TTC549 (cell line): ENCODE results near the gene TBC1D9.

Experiments used
- FAIRE-seq: peaks from 2 replicates; lab custom pipeline; 2012; peaks lifted over from hg19 to GRCh38; lab: Jason Lieb, UNC

Gene TBC1D9

DNA sequence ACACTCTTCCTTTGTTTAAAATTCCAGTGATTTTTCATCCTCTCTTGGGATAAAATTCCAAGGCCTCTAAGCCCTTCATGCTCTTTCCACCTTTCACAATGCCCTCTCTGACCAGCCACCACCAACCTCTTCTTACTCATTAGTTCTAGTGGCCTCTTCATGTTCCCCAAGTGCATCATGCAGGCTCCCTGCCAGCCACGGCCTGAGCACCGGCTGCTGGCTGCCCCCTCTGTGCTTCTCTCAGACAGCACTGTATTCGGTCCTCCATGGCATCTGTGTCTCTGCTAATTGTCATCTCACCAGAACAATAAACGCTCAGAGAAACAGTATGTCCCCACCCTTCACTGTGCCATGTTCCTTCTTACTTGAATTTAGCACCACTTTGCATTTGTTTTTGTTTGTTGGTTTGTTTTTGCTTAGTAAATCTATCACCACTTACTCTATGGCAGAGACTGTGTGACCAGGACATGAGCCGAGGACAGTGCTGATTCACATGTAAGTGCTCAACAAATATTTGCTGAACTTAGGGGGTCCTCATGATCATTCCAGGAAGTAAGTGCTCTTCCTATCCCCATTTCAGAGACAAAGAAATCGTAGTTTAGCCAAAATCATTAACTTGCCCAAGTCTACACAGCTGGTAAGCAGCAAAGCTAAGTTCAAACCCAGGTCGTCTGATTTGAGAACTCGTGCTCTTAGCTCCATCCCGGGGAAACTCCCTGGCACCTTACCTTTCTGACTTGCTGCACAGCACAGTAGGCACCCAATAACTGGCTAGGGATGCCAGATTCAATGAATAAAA, 110.4 kb downstream of the TBC1D9 start:
- FAIRE-seq = no peak

DNA sequence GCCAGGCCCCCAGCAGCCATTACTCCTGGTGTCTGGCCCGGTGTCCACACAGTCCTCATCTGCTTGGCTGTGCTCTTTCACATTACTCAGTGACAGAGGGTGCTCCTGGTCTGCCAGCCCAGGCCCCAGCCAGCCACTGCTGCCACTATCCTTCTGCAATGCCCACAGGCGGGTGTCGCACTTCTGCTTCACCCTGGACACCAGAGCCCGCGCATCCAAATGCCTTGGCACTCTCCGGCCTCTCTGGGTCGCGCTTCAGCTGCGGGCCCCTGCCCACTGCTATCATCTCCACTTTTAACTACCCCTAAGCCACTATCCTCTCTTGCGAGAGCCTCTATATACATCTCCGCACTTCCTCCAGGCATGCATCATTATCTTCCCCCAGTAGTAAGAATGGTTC, 111.0 kb downstream of the TBC1D9 start:
- FAIRE-seq = no peak

DNA sequence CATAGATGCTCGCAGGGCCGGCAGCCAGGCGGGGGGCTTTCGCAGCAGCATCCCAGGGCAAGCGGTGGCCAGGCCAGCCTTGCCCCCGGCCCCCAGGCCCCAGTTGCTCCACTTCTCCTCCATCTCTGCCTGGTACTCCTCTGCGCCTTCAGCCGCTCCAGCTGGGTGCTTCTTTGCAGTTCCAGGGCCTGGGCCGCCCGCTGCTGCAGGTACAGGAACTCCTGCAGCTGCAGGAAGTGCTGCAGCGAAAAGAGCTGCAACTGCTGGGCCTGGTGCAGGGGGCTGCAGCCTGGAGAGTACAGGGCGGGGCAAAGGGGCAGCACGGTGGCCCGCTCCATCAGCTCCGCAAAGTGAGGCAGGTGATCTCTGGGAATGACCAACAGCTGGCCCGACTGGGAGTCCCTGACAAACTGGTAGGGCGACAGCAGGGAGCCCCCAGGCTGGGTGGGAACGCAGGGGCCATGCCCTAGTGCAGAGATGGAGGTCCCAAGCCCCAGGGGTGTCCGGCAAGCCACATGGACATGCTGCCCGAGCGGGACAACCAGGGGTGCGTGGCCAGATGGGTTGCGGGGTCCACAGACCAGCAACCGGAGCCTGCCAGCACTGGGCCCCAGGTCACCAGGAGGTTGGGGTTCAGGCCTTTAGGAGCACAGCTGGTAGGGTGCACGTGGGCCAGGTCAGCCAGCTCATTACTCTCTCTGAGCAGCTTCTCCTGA, 111.6 kb downstream of the TBC1D9 start:
- FAIRE-seq = no peak

DNA sequence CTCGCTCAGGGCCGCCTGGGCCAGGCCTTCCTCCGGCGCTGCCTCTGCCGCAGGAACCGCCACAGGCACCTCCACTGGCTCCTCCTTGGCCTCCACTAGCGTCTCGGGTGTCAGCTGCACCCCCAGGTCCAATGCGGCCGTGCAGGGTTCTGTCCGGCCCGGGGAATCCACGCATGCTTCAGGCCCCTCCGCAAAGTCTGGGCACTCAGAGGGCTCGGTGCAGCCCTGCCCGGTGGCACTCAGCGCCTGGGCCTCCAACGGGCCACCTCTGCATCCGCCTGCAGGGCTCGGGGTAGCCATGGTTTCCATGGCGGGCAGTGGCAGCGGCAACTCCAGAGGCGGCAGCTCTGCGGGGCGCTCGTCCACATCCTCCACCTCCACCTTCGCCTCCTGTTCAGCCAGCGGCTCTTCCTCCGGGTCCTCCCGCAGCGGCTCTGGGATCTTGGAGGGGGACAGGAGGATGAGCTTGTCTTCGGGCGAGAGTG, 112.6 kb downstream of the TBC1D9 start:
- FAIRE-seq = no peak

DNA sequence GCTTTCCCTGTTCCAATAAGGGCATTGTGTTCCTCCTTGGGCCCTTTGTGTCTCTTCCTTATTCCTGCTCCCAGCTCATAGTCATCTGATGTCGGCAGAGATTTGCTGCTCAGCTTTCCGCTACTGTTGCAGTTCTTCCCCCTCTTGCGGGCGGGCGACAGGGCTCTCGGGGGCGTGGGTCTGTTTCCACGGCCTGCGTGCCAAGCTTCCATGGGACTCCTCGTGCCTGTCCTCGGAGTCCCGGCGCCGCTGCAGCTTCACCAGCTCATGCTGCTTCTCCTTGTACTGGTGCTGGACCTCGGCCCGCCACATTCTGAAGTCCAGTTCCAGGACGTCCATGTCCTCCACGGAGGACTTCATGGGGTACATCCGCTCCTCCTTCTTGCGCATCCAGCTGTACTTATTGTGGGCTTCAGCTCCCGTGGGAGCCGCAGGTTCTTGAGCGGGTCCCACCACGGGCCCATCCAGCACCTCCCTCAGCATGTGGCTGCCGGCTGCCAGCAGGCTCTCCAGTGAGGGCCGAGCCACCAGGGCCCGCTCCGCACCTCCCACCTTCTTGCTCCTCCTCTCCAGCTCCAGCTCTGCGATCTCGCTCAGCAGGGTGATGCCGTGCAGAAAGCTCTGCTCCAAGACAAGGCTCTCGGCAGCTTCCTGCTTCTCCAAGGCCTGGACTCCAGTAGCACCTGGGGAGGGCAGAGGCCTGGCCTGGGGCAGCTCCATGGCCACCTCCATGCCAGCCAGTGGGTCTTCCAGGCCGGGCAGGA, 113.3 kb downstream of the TBC1D9 start:
- FAIRE-seq = no peak

DNA sequence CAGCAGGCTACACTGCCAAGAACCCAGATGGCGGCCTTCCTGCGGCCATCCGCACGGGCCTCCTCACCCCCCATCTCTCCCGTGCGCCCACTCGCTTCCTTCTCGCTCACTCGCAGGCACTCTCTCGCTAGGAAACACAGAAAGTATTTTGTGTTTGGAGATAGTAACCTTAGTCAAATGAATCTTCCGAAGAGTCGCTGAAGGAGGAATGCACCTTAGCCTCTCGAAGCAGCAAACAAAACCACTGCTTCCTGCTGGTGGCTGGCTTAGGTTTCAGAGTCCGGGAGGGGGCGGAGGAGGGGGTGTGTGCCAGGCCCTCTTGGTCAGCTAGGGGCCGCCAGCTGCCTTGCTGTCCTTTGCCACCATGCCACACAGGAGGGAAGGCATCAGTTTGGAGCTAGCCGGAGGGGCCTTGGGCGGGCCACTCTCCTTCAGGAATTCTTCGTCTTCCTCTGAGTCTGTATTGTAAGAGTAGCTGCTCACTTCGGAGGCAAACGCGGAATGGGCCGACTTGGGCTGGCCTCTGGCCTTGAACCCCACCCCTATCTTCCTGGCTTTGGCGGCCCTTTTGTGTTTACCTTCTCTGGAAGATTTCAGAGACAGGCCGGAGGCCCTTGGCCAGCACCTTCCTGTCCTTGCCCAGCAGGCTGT, 114.3 kb downstream of the TBC1D9 start:
- FAIRE-seq = no peak

DNA sequence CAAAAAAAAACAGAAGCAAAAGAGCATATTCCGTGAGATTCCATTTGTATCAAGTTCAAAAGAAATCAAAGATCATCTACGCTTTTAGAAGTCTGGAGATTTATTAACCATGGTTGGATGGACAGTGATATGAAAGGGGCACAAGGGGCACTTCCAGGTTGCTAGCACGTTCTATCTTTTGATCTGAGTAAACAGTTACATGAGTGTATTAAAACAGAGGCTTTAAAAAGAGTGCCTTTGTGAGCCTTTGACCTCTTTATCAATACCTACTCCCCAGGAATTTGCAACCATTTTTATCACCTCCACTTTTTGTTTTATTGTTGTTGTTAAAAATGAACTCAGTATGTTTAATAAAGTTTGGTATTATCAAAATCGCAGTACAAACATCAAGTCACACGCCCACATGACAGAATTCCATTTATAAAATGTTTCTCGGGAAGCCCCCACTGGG, 115.1 kb downstream of the TBC1D9 start:
- no peak for FAIRE-seq

DNA sequence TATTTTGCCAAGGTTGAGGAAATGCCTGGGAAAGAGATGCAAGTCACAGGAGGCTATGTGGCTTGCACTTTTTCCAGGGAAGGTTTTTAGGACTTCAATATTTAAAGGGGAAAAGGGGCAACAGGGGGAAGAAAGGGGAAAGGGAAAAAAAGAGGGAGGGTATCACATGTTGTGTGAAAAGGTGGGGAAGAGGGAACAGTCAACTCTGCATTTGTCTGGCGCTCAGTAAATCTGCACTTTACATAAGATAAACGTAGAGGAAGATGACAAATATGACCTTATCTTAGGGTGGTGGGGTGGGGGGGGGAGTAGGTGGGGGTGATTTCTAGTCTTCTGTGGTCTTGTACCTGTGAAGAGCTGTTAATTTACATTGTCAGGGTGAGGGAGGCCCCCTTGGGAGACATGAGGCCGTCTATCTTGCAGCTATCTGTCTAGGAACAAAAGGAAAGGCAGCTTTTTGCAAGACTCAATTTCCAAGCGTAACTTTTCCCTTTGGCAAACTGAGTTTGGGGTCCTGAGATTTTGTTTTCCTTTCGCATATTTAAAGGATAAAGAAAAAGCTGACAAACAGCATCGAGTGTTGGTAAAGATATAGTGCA, 115.9 kb downstream of the TBC1D9 start:
- FAIRE-seq = no peak

DNA sequence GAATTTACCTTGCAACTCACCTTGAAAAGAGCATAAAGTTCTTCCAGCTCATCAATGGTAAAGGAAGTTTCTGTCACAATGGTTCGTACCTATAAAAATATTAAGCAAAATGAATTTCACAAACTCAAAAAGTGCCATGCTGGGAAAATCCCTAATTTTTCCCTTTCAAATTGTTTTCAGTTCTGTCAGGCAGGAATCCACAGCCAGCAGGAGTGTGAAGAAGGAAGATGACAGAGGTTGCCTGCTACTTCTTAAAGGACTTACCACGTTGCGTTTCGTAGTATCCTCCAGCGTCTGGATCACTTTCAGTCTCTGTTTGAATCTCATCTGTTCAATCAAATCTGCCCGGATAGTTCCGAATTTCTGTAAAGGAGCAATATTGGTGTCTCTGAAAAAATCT, 117.1 kb downstream of the TBC1D9 start:
- no peak for FAIRE-seq

DNA sequence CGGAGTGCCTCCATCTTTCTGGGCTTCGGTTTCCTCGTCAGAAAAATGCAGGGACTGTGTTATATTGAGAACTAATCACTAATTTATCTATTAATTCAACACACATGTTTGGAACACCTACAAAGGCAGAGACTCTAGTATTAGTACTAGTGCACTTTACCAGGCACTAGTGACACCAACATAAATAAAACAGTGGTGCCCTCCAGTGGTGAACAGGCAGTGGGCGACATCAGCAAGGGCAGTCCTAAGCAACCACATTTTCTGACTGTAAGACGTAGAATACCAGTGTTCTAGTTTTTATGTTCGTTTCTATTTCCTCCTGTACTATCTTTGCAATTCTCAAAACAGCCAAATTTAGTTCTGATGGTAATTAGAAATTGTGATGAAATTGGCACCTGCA, 118.3 kb downstream of the TBC1D9 start:
- FAIRE-seq = peak; percentile 42

DNA sequence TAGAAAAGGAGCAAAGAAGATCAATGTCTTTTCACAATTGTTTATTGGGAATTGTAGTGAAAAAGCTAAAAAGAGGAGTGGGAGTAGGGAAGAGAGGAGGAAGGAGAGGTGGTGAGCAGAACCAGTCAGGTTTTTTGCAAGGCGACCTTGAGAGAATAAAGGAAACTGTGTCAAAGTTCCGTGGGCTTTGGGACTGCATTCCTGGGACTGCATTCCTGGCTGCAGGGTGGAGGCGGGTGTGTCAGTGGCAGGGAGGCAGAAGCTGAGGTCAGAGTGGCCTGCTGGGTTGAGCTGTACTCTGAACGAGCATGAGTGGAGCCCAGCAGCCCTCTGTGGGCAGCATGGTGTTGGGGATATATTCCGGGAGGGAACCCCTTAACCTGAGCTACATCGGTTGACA, 120.6 kb downstream of the TBC1D9 start:
- FAIRE-seq = no peak

DNA sequence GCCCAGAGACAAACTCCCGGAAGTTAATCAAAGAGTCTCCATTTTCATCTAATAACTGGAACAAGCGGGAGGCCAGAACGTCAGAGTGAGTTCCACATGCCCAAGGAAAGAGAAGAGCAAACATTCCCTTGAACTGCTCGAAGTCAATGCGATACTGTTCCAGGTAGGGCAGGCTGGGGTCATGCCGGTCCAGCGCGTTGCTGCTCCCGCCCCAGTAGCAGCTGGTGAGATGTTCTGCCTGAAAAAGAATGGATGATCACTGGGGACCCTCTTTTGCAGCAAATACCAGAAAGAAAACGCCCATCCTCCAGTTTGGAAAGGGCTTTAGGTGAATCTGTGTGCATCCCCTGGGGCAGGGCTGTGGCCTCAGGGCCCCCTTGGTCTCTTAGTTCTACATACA, 122.2 kb downstream of the TBC1D9 start:
- no peak for FAIRE-seq

DNA sequence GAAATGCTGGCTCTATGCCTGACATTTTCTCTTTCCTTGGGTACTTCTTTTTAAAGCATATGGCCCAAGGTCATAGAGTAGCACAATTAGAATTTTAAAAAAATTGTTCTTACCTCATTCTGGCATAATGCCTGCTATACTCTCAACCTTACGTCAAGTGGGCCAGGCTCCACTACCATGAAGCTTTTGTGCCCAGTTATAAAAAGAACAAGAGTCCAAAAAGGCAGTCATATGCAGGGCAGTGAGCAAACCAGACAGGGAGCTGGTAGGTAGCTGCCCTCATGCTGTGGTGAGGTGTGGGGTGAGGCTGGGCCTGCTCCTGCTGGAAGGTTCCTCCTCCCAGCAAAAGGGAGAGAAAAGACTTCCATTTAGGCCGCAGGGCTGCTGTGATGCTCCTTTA, 123.1 kb downstream of the TBC1D9 start:
- FAIRE-seq = no peak

DNA sequence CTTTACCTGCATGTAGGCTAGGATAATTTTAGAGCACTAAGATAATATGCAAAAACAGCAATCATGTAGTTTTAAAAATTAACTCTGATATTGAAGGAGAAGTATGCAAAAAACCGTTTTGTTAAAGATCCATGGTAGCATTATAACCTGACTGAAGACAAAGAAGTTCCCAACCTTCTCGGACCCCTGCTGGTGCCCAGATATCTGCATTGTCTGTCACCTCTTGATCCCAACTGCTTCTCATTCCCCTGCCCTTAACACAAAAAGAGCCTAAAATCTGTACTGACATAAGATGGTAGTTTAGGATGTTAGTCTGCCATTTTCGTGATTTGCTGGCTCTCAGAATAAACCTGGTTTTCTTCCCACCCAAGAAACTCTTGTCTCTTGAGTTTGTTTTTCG, 125.9 kb downstream of the TBC1D9 start:
- FAIRE-seq = no peak

DNA sequence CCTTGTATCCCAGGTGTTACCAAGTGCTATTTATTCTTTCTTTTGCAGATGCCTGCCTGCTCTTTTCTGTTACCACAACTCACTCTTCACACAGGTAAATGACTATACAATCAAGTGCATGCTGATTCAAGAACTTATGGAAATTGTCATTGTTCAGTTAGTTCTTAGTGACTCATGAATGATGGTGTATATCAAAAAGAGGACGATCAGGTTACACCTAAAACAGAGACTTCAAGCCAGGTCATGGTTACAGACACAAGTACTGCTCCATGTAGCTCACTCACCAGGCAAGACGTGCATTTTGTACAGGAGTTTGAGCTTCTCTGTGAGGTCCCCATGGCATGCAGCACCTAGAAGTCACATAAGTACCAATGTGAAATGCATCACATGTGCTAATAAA, 128.2 kb downstream of the TBC1D9 start:
- no peak for FAIRE-seq

DNA sequence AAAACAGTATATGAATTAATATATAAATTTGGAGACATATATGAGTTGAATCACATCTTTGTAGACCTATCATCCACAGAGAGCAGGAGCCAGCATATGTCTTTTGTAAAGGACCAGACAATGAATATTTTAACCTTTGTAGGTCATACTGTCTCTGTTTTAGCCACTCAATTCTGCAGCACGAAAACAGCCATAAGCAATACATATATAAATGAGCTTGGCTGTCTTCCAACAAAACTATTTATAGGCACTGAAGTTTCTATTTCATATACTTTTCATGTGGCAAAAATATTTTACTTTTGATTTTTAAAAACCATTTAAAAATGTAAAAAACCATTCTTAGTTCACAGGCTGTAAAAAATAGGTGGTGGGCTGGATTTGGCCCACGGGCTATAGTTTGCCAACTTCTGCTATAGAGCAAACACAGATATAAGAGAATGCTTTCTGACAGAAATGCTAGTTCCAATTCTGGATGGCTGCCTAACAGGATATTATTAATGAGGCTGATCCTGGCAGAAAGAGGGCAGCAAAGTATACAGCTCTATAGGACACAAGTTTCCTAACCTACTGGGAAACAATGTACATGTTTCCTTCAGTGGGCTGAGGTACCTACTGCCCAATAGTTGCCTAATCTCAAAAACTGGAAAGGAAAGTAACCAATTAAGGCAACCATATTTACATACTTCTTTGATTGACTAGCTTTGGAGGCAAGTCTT, 129.4 kb downstream of the TBC1D9 start:
- no peak for FAIRE-seq

DNA sequence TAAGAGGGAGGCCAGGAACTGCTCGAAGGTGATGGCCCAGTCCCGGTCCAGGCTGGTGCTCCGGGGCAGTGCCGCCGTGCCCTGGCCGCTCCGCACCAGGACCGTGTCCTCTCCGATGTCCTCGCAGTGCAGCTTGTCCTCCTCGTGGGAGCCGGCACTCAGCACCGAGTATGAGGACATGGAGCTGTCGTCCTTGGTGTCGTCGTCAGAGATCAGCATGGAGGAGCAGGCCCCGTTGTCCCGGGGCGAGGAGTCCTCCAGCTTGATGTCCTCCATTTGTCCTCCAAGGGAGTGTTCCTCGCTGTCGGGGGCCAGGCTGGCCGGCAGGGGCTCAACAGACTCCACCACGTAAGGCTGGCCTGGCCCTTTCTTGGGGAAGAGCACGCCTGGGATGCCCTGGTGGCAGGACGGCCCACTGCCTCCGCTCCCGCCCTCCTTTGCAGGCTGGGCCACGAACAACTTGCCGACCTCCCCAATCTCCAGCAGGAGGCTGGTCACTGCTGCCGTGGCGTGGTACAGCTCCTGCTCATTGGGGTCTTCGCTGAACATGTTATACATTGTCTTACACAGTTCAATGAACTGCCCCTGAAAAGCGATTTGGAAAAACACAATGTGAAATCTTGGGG, 133.7 kb downstream of the TBC1D9 start:
- no peak for FAIRE-seq

DNA sequence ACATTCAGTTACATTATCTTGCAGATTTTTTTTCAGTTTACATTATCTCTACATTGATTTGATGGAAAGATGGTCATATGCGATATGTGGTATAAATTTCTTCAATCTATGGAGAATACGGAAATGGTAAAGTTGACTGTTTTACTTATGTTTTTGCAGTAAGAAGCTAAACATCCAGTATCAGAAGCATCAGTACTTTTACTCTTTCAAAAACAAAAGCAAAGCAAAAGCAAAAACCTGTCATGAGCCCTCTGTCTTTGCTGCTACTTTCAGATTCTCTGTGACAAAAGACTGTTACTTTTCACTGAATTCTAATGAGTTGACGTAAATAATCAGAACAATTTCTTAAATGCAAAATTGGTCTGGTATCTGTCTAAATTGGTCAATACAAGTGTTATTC, 135.0 kb downstream of the TBC1D9 start:
- FAIRE-seq = no peak

DNA sequence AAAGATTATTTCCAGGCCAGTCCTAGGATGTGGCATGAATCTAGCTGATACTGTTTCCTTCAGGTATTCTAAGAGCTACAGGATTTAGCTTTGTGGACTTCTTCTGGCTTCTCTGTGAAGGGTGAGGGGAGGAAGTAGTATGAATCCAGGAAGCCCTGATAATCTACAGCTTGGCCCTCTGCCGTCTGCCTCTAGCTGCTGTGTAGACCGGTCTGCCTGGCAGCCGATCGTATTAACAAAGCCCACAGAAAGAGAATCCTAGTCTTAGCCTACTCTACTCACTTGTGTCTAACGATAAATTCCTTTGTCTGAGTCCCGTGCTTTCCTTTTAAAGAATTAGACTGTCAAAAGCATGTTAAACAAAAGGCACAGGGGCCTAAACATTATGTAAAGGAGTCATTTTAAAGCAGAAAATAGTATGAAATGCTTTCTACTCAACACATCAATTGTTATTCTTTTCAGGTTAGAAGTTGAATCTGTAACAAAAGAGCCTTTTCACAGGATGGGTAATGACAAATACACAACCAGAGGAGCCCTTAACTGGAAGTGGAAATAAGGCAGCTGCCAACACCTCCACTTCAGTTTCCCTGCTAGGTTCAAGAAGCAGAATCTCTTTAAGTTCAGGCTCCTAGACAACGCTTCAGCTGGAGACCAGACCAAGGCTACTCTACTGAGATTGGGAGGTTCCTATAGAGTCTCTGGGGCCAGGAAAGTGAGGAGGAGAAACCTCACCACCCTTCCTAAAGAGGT, 138.5 kb downstream of the TBC1D9 start:
- no peak for FAIRE-seq

DNA sequence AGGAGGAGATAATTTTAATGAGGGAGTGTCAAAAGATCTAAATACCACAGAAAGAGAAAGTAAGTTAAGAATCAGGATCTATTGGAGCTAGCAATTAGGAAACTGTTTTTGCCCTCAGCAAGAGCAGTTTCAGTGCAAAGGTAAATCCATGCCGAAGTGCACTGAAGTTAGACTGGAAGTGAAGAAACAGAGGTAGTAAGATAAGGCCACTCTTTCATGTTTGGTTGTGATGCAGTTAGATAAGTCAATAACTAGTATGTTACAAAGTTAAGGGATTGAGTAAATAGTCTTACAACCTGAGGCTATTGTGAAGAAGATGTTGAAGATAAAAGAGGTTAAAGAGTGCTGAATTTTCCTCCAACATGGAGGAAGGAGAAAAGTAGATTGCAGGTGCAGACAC, 140.7 kb downstream of the TBC1D9 start:
- FAIRE-seq = no peak
